OCI-LY3 (cell line): ENCODE results near the gene LMAN2L.

Experiments used
- H2AFZ ChIP-seq: fragments of 200-600, 300-600 bp; shearing (Covaris generic); 2 replicates; pipeline ENCODE4 v1.6.0; 2014; ENCODE audit warnings: antibody characterized with exemption, low read depth, low read length
- H3K27ac ChIP-seq: fragments of 200-600, 300-600 bp; sonication (generic); 2 replicates; pipeline ENCODE4 v1.5.1; 2014; ENCODE audit warnings: mild to moderate bottlenecking, low read length, moderate library complexity, mixed read lengths
- H3K27me3 ChIP-seq: fragments of 200-600, 300-600 bp; sonication (generic); 2 replicates; pipeline ENCODE4 v1.6.1; 2014; ENCODE audit warnings: low read depth, low read length, mixed read lengths
- H3K36me3 ChIP-seq: fragments of 200-600, 300-600 bp; sonication (generic); replicated peaks from 2 replicates; pipeline ENCODE3; 2014; ENCODE audit warnings: low read depth, low read length, mixed read lengths
- H3K4me1 ChIP-seq: fragments of 300-600, 200-600 bp; sonication (generic); 2 replicates; pipeline ENCODE4 v1.6.1; 2014; ENCODE audit warnings: low read length, mixed read lengths
- H3K4me2 ChIP-seq: fragments of 200-600, 300-600 bp; sonication (generic); 2 replicates; pipeline ENCODE4 v1.6.1; 2014; ENCODE audit warnings: low read length, mixed read lengths
- H3K4me3 ChIP-seq: fragments of 300-600, 200-600 bp; sonication (generic); 2 replicates; pipeline ENCODE4 v1.5.1; 2014; ENCODE audit warnings: antibody characterized with exemption, mild to moderate bottlenecking, low read length, moderate library complexity
- H3K79me2 ChIP-seq: fragments of 300-600, 200-600 bp; shearing (Covaris generic); 2 replicates; pipeline ENCODE4 v1.6.1; 2014; ENCODE audit warnings: mild to moderate bottlenecking, low read length, mixed read lengths
- H3K9ac ChIP-seq: fragments of 300-600, 200-600 bp; shearing (Covaris generic); 2 replicates; pipeline ENCODE4 v1.6.0; 2014; ENCODE audit warnings: mild to moderate bottlenecking, low read length, moderate library complexity
- H3K9me3 ChIP-seq: fragments of 200-600, 300-600 bp; shearing (Covaris generic); 2 replicates; pipeline ENCODE4 v1.6.1; 2014; ENCODE audit warnings: low read length, mixed read lengths; ENCODE audit not compliant: insufficient read depth
- H4K20me1 ChIP-seq: fragments of 200-600, 300-600 bp; sonication (generic); 2 replicates; pipeline ENCODE4 v1.6.1; 2016; ENCODE audit warnings: low read length, mixed read lengths; ENCODE audit not compliant: insufficient read depth
- EZH2phosphoT487 ChIP-seq: fragments of 200-600 bp; shearing (Covaris generic); IDR thresholded peaks from 2 replicates; pipeline ENCODE4 v1.6.1; 2018; ENCODE audit warnings: antibody characterized with exemption, mixed run types, low read depth
- TF ChIP-seq, protein P1 (sequence below): fragments of 200-600, 300-600 bp; sonication (generic); IDR thresholded peaks from 2 replicates; pipeline ENCODE4 v1.5.1; 2014; ENCODE audit warnings: antibody characterized with exemption, low read length, low read depth

LMAN2L gene

DNA sequence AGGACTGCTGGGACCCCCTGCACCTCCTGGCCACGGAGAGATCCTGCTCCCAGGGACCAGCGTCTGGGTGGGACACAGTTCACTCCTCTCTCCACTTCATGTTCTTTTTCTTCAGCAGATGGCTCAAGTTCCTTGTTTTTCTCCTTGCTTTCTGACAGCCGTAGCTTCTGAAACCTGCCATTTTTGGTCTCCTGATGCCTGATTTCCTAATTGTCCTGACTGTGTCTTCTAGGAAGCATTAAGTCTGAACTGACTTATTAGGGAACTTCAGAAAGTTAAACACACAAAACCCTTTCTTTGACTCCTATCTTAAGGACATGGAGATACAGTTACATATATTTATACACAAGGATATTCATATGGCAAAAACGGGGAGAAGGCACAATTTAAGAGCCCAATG, 43.5 kb upstream of the LMAN2L start:
- no peak overlapping the region for H3K9ac ChIP-seq
- H3K4me2 ChIP-seq = no peak overlapping the region
- no peak overlapping the region for H3K4me3 ChIP-seq
- no peaks in the 10 kb centered on the region for H3K27me3 ChIP-seq
- H3K4me1 ChIP-seq = no peaks in the 10 kb centered on the region
- H3K79me2 ChIP-seq = no peaks in the 10 kb centered on the region
- H3K9me3 ChIP-seq = no peaks in the 10 kb centered on the region
- H3K36me3 ChIP-seq = no peaks in the 10 kb centered on the region
- no peak overlapping the region for H2AFZ ChIP-seq
- H3K27ac ChIP-seq = no peak overlapping the region
- no peaks in the 10 kb centered on the region for H4K20me1 ChIP-seq
- no peak for TF ChIP-seq EZH2phosphoT487
- TF ChIP-seq, protein P1, sequence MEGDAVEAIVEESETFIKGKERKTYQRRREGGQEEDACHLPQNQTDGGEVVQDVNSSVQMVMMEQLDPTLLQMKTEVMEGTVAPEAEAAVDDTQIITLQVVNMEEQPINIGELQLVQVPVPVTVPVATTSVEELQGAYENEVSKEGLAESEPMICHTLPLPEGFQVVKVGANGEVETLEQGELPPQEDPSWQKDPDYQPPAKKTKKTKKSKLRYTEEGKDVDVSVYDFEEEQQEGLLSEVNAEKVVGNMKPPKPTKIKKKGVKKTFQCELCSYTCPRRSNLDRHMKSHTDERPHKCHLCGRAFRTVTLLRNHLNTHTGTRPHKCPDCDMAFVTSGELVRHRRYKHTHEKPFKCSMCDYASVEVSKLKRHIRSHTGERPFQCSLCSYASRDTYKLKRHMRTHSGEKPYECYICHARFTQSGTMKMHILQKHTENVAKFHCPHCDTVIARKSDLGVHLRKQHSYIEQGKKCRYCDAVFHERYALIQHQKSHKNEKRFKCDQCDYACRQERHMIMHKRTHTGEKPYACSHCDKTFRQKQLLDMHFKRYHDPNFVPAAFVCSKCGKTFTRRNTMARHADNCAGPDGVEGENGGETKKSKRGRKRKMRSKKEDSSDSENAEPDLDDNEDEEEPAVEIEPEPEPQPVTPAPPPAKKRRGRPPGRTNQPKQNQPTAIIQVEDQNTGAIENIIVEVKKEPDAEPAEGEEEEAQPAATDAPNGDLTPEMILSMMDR = no peak

DNA sequence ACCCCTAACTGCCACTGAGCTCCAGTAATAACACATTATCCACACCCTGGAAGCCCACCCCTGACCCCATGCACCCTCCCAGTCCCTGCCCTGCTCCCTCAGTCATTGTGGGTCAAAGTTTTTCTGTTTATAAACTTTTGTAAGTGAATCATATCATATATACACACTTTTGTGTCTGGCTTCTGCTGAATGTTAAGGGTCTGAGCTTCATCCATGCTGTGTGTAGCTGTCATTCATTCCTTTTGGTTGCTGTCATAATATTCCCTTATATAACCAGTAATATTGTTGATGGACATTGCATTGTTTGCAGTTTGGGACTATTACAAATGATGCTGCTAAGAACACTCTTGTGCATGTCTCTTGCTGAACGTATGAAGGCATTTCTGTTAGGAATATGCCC, 35.3 kb upstream of the LMAN2L start:
- Histone ChIP-seq H3K9me3 (no peaks in the 10 kb centered on the region), H3K4me2 (no peak overlapping the region), H3K36me3 (no peaks in the 10 kb centered on the region), H3K4me3 (no peak overlapping the region), H3K79me2 (no peaks in the 10 kb centered on the region), H3K27ac (no peak overlapping the region), H3K9ac (no peak overlapping the region), H2AFZ (no peak overlapping the region), H4K20me1 (no peaks in the 10 kb centered on the region), H3K27me3 (no peaks in the 10 kb centered on the region), H3K4me1 (peaks cover 18% of the 10 kb centered on the region)
- TF ChIP-seq, protein P1 = no peak
- no peak for TF ChIP-seq EZH2phosphoT487

DNA sequence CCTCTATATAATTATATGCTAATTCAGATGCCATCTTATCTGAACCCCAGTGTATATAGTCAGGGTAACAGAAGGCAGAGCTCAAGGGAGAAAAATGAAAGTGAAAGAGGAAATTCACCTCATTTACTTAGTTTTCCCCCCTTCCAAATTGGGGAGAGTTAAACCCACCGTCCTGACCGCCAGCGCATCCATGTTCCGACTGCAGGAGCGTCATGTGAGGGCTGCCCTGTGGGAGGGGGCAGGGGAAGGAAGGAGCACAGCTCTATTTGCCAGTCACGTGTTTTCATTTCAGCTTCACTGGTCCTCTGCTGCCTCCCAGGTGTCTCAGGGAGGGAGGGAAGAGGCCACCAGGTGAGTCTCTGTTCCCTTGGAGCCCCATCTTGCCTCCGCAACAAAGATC, 34.1 kb upstream of the LMAN2L start:
- Histone ChIP-seq H3K27ac (no peak overlapping the region; the same call in 1 of the 2 replicates), H3K36me3 (no peaks in the 10 kb centered on the region), H3K79me2 (no peaks in the 10 kb centered on the region), H2AFZ (peak overlapping the region; percentile 50; the same call in 1 of the 2 replicates), H3K9me3 (no peaks in the 10 kb centered on the region), H4K20me1 (no peaks in the 10 kb centered on the region), H3K4me3 (peak overlapping the region; percentile 69), H3K4me2 (peak overlapping the region; percentile 68), H3K9ac (peak overlapping the region; percentile 27; the same call in 1 of the 2 replicates), H3K27me3 (no peaks in the 10 kb centered on the region), H3K4me1 (peaks cover 18% of the 10 kb centered on the region)
- TF ChIP-seq EZH2phosphoT487 = no peak
- TF ChIP-seq, protein P1 = no peak

DNA sequence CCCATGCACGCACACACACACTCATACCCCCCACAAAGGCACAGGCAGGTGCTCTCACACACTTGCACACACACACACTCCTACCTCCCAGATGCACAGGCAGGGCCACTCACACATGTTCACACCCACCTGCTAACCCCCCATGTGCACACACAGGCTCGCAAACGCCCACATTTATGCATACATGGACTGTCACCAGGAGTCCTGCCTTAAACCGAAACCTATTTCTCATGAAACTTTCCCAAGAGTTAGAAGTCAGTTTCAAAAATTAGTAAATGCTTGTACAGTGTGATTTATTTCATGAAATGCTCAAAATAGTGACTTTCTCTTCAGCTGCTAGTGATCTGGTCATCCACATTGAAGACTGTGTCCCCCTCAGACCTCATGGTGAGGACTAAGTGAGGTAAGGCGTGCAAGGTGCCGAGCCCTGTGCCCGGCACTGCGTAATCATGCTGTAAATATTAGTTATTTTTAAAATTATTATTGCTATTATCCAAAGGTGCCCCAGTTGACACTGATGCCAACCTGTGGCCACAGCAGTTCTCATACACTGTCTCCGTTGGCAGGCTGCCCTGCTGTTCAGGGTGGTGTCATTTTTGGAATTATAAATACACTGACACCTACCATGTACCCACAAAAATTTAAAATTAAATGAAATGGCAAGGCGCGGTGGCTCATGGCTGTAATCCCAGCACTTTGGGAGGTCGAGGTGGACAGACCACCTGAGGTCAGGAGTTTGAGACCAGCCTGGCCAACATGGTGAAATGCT, 33.2 kb upstream of the LMAN2L start:
- no peak overlapping the region for H2AFZ ChIP-seq
- H3K9ac ChIP-seq = no peak overlapping the region
- H3K27me3 ChIP-seq = no peaks in the 10 kb centered on the region
- no peaks in the 10 kb centered on the region for H4K20me1 ChIP-seq
- TF ChIP-seq, protein P1 = no peak
- TF ChIP-seq EZH2phosphoT487 = no peak
- peak overlapping the region; percentile 47 for H3K4me3 ChIP-seq
- no peaks in the 10 kb centered on the region for H3K79me2 ChIP-seq
- peaks cover 25% of the 10 kb centered on the region for H3K4me1 ChIP-seq
- no peaks in the 10 kb centered on the region for H3K36me3 ChIP-seq
- H3K27ac ChIP-seq = peak overlapping the region; percentile 26
- no peaks in the 10 kb centered on the region for H3K9me3 ChIP-seq
- peak overlapping the region; percentile 77 for H3K4me2 ChIP-seq
